C1 segment of cervical spinal cord (tissue), 14 donors: ENCODE measurements around the gene MTERF4.

Experiments
- DNase-seq, 14 donors: peaks; one replicate each; lab custom pipeline; 2025; lab: John Stamatoyannopoulos, UW

Gene MTERF4

DNA sequence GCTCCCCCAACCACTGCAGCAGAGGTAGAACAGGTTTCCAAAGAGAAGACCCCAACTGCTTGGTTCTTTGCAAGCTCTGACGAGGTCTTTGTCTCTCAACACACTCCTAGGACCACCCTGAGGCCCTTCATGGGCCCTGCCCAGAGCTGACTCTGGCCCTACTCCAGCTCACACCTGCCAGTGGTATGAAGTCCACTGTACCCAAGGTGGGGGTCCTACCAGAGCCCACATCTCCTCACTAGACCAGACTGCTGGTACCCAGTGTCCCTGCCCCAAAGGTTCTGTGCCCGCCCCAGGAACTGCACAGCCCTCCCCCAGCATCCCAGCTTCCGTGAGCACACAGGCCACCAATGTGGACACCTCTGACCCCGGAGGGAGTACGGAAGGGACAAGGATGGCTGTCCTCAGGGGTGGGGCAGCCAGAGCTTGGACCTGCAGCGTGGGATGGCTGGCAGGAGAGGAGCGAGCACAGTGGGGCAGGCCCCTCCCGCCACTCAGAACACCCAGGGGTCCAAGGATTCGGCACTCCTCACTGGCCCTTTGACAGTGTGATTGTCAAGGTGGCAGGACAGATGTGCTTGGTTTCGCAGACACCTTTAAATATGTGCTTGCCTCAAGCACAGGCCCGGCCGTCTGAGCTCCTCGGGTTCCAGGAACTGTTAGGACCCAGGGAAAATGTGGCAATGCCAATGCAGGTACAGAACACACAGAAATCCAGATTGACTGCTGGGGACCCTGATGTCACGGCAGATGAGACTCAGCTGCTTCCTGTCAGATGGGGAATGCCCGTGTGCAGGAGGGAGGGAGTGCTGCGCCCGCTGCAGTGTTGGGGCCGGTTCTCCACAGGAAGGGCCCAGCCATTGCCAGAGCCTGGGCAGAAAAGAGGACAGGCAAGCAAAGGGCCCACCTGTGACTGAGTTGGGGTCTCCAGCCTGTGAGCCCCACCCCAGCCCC lies 51.2 kb downstream of the MTERF4 start:
- DNase-seq, result no peak

DNA sequence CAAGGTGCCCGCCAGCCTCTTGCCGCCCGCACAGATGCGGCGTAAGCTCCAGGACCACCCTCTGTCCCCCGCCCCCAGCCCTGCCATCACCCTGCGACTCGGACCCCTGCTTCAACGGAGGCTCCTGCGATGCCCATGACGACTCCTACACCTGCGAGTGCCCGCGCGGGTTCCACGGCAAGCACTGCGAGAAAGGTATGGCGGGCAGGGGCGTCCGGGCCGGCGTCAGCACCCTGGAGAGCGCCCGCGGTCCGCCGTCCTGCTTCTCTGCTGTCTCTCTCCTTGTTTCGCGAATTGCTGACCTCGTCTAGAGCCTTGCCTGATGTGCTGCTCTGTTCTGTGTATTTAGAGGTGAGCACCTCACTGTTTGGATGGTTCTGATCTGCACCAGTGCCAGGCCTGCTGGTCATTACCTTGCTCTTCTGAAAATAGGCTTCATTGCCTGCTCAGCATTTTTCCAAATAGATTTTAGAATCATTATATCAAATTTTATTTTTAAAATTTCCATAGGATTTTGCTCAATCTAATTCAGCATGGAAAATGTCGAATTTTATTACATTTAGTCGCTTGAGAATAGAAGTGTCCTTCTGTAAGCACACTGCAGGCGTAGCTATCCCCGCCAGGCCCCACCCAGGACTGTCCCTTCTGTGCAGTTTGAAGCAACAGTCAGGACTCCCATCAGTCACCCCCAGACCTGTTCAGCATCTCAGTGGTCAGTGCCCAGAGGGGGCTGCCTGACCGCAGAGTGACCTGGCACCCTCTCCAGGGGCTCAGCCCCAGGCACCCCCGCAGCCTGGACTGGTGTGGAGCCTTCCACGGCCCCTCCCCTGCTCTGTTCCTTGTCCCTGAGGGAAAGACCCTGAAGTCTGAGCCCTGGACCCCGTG lies 52.1 kb downstream of the MTERF4 start:
- no peak for DNase-seq

DNA sequence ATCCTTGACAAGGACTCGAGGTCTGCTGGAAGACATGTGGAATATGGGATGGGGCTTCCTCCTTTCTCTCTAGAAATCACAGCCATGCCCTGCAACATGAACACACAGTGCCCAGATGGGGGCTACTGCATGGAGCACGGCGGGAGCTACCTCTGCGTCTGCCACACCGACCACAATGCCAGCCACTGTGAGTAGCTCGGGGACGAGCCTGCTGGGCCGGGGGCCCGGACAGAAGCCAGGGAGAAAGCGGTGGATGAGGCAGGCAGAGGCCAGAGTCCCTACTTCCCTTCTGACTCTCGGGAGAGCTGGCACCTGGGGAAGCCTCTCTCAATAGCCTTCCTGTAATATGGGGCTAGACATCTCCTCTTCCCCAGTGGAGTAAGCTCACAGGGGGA lies 53.1 kb downstream of the MTERF4 start:
- DNase-seq, result no peak

DNA sequence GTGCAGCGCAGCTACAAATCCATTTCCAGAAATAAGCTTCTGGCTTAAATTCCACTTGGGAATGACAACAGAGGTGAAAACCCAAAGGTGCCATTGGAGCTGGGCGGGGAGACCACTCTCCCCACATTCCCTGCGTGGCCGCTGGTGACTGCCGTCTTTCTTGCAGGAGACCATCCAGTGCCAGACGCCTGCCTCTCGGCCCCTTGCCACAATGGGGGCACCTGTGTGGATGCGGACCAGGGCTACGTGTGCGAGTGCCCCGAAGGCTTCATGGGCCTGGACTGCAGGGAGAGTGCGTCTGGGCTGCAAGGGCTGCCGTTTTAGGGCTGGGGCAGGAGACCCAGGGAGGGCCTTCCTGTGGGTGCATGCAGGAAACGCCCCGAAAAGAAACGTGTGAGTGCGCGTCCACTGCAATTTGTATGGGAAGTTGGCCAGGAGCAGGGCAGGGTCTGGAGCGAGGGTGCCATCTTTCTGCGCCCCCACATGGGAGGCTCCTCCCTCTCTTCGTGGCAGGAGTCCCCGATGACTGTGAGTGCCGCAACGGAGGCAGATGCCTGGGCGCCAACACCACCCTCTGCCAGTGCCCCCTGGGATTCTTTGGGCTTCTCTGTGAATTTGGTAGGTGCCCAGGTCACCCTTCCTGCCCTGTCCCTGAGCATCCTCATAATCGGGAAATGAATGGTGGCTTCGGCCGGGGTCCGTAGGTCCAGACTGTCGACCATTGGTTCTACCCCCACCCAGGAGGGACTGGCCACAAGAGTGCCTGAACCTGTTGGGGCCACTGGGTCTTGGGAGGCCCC lies 53.7 kb downstream of the MTERF4 start:
- DNase-seq, result no peak

DNA sequence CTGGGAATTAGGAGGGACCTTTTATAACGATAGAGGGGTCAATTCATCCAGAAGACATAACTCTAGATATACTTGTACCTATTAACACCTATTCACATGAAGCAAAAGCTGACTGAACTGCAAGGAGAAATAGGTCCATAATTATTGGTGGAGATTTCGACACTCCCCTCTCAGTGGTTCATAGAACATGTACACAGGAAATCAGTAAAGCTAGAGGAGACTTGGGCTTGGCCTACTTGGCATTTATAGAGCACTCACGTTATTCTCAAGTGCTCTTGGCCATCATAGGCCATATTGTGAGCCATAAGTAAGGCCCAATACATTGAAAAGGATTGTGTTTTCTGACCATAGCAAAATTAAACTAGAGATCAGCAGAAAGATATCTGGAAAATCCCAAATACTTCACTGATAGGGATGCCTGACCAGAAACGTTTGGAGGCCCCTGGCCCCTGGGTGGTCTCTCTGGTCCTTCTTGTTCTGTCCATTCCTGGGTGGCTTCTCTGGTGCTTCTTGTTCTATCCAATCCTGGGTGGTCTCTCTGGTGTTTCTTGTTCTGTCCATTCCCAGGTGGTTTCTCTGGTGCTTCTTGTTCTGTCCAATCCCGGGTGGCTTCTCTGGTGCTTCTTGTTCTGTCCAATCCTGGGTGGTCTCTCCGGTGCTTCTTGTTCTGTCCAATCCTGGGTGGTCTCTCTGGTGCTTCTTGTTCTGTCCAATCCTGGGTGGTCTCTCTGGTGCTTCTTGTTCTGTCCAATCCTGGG lies 54.7 kb downstream of the MTERF4 start:
- DNase-seq, result no peak
